ENCODE data around the gene TMPRSS11F.

Gene TMPRSS11F

DNA sequence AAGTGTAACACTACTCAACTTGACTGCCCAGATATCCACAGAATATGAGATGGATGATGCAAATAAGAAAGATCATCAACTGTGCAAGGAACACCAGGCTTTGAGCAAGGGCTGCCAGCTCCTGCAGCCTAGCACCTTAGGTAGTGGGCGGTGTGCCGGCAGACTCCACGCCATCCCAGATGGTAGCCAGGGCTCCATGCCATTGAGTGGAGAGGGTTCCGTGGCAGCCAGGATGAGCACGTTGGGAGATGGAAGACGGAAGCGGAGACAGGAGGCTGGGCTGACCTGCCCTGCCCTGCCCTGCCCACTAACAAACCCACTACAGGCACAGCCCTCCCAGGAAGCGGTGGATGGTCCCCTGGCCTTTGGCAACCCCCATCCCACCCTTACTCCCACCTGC, 51.9 kb downstream of the TMPRSS11F start:
- DNase-seq (ENCODE audit: low spot score), result no peak

DNA sequence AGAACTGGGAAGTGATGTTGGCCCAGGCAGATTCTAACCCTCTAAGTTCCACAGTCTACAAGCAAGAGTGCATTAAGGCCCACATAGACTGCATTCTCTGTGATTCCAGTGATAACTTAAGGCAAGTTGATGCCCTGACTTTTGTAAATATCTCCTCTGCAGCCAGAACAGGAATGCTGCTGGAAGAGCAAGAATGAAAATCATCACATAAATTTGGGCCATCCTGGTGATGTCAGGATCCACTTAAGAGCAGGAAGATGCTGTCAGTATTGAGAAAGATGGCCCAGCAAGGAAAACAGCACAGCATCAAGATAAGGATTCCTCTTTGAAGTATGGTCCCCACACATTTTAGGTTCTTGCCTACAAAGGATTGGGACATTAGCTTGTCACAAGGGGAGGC, 52.4 kb downstream of the TMPRSS11F start:
- no peak for DNase-seq (ENCODE audit: low spot score)

DNA sequence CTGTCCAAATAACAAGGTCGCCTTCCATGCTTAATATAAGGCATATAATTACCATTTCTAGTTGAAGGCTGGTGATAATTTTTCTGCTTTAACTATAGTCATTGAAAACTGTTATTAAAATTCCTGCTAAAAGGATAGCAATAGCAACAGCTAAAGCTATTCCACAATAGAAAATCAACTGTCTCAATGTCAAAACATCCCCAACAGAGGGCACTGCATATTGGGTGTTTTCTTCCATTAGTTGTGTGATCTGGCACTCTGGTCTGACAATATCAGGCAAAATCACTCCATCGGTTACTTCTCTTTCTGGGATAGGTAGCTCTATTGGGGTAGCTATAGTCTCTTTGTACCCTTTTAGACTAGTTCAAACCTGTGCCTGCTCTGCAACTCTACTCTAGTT, 53.5 kb downstream of the TMPRSS11F start:
- DNase-seq (ENCODE audit: low spot score), result no peak

DNA sequence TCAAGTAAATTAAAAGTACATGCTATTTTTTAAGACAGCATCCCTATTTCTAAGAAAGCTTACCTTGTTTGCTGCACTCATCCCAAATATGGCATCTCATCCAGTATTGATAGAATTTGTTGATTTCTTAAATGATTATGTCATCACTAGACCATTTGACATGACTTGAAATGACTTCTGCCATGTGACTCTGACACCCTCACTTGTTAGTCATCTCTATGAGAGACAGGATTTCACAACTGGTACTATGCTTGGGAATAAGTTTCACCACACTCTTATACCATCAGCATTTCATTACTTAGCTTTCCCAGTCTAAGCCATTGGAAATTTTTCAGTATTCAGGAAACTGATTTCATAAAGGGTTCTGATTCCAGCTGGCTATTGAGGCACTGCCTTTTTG, 55.3 kb downstream of the TMPRSS11F start:
- no peak for DNase-seq (ENCODE audit: low spot score)

DNA sequence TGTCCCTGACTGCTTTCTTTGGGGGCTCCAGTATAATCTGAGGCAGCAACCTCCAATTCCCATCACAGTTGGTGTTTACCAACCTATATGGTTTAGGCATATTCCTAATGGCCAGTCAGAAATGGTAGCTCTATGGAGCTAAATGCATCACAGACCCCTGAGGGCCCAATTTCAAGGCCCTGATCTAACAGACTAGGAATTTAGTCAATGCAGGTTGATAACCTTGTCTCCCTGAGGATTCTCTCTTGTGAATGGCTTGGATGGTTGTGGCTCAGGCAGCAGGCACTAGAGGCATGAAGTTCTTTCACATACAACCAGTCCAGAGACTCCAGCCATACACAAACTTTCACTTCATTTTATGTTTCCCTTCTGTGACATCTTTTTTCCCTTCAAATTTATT, 59.4 kb downstream of the TMPRSS11F start:
- DNase-seq (ENCODE audit: low spot score), result no peak

DNA sequence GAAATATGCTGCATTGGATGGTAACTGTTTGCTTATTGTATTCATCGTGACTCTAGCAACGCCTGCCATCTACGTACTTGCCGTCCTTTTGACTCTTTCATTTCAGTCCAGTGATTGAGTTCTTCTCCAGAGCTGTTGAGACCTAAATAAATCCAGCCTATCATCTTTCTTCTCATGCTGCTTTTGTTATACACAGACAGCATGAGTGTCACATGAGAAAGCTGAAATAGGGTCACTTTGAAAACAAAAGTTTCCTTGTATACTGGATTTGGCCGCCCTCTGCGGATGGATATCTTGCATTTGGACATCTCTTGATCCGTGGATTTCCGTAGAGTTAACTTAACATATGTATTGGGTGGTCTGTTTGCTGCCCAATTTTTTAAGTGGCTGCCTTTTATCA, 67.2 kb downstream of the TMPRSS11F start:
- DNase-seq (ENCODE audit: low spot score), result no peak

DNA sequence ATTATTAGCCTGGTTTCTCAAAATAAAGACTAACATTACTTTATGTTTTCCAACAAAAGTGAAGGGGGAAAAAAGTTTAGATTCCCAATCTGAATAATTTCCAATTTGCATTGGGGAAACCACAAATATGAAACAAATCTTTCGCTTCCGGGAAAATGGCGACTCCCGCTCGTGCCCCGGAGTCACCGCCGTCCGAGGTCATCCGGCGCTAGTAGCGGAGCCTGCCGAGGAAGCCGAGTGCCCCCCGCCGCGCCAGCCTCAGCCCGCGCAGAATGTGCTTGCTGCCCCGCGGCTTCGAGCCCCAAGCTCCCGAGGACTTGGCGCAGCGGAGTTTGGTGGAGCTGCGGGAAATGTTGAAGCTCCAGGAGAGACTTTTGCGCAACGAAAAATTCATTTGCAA, 91.4 kb downstream of the TMPRSS11F start:
- no peak for DNase-seq (ENCODE audit: low spot score)

DNA sequence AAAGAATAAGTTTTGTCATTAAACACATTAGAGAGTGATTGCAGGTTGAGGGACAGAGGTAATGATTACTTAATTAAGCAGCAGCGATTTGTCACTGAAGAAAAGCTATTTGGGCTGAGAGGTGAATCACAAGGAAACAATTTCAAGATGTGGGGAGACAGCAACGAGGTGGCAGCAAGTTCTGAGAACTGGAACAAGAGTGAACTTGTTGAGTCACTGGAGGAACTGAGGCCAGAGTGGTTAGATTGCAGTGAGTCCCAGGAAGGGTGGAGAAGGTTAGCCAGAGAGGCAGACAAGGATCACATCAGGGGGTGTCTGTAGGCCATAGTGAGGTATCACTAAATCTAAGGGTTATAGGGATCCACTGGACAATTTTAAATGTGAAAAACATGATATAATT, 108.5 kb downstream of the TMPRSS11F start:
- DNase-seq (ENCODE audit: low spot score), result no peak

DNA sequence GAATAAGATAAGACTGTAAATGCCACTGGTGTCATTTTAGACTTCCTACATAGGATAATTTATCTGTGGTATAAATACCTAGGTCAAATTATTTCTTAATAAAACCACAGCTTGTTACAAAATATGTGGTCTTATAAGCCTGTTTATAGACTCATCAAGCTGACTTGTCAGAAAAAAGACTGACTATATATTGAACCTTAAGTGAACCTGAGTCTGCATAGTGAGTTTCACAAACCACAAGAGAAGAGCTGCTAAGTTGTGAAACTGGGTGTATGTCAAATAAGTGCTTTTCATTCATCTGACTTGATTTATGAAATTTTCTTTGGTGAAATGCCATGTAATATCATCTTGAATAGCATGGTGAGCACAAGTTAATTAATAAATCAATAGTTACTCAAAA, 118.0 kb downstream of the TMPRSS11F start:
- DNase-seq (ENCODE audit: low spot score), result no peak

Data from D341Med (cell line).